Ishikawa (cell line): ENCODE measurements around the gene ZC3H8.

Experiments used
- CEBPB ChIP-seq: IDR thresholded peaks from 2 replicates; pipeline ENCODE4 v1.6.1; 2012
- CREB1 ChIP-seq: IDR thresholded peaks from 2 replicates; pipeline ENCODE4 v1.6.1; 2012; ENCODE audit warnings: low read depth
- EGR1 ChIP-seq: IDR thresholded peaks from 2 replicates; pipeline ENCODE4 v1.6.1; 2012
- EP300 ChIP-seq: IDR thresholded peaks from 2 replicates; pipeline ENCODE4 v1.6.1; 2012; ENCODE audit warnings: borderline replicate concordance
- FOXM1 ChIP-seq: IDR thresholded peaks from 2 replicates; pipeline ENCODE4 v1.6.1; 2012; ENCODE audit warnings: low read depth, borderline replicate concordance
- MAX ChIP-seq: IDR thresholded peaks from 2 replicates; pipeline ENCODE4 v1.6.1; 2012
- NFIC ChIP-seq: IDR thresholded peaks from 2 replicates; pipeline ENCODE4 v1.6.1; 2012
- RAD21 ChIP-seq: IDR thresholded peaks from 2 replicates; pipeline ENCODE4 v1.6.1; 2012; ENCODE audit warnings: low read depth
- REST ChIP-seq: IDR thresholded peaks from 2 replicates; pipeline ENCODE4 v1.6.1; 2012; ENCODE audit warnings: low read depth, mild to moderate bottlenecking
- TAF1 ChIP-seq: IDR thresholded peaks from 2 replicates; pipeline ENCODE4 v1.6.1; 2012; ENCODE audit warnings: low read depth, mild to moderate bottlenecking
- TCF12 ChIP-seq: IDR thresholded peaks from 2 replicates; pipeline ENCODE4 v1.6.1; 2012; ENCODE audit warnings: low read depth
- TEAD4 ChIP-seq: IDR thresholded peaks from 2 replicates; pipeline ENCODE4 v1.6.1; 2012
- USF1 ChIP-seq: IDR thresholded peaks from 2 replicates; pipeline ENCODE4 v1.6.1; 2012
- YY1 ChIP-seq: IDR thresholded peaks from 2 replicates; pipeline ENCODE4 v1.6.1; 2012; ENCODE audit warnings: low read depth
- ZBTB7A ChIP-seq: IDR thresholded peaks from 2 replicates; pipeline ENCODE4 v1.6.1; 2012; ENCODE audit warnings: low read depth

The ZC3H8 gene

GRCh38 chr2:112277596-112278220 is 22.9 kb upstream of the ZC3H8 start:
- no peak for TF ChIP-seq MAX
- no peak for TF ChIP-seq CREB1

- no peak for TF ChIP-seq RAD21
- no peak for TF ChIP-seq REST
- no peak for TF ChIP-seq FOXM1
- no peak for TF ChIP-seq YY1
- no peak for TF ChIP-seq EP300
- no peak for TF ChIP-seq NFIC
- no peak for TF ChIP-seq ZBTB7A
- no peak for TF ChIP-seq CEBPB
- no peak for TF ChIP-seq USF1
- TF ChIP-seq TAF1 = no peak
- TF ChIP-seq EGR1 = no peak
- no peak for TF ChIP-seq TCF12
- no peak for TF ChIP-seq CREB1
- TF ChIP-seq MAX = no peak
- TF ChIP-seq TEAD4 = no peak
Measured at GRCh38 chr2:112276954-112277353, 22.1 kb upstream of the ZC3H8 start.

GRCh38 chr2:112275887-112276773 is 21.3 kb upstream of the ZC3H8 start:
- TF ChIP-seq TEAD4 = no peak
- no peak; the same call in 1 of the 2 replicates for TF ChIP-seq MAX
- TF ChIP-seq ZBTB7A = peak; percentile 63; the same call in 1 of the 2 replicates
- peak; percentile 17; the same call in 1 of the 2 replicates for TF ChIP-seq CREB1
- TF ChIP-seq USF1 = peak; percentile 36; the same call in 1 of the 2 replicates
- no peak for TF ChIP-seq FOXM1

- TF ChIP-seq ZBTB7A = peak; percentile 16; the same call in 1 of the 2 replicates
- TF ChIP-seq MAX = peak; percentile 91
- peak; percentile 89 for TF ChIP-seq TEAD4
- TF ChIP-seq NFIC = 0 out of 2 replicates have a peak, but pooled peaks have one; percentile 11
- peak; percentile 51; the same call in 1 of the 2 replicates for TF ChIP-seq EP300
- TF ChIP-seq YY1 = peak; percentile 99
- TF ChIP-seq RAD21 = no peak
- TF ChIP-seq CREB1 = no peak; the same call in 1 of the 2 replicates
- no peak; the same call in 1 of the 2 replicates for TF ChIP-seq USF1
- 0 out of 2 replicates have a peak, but pooled peaks have one; percentile 39 for TF ChIP-seq REST
- TF ChIP-seq CEBPB = no peak
- TF ChIP-seq TAF1 = peak; percentile 99
- peak; percentile 70 for TF ChIP-seq EGR1
- TF ChIP-seq FOXM1 = no peak; the same call in 1 of the 2 replicates
- TF ChIP-seq TCF12 = peak; percentile 83
Measured at GRCh38 chr2:112275311-112275886, 20.6 kb upstream of the ZC3H8 start, which contains the start of gene ZC3H6. ZC3H6 (plus strand) TSS chr2:112275597; CDS start chr2:112275995, 398 bp downstream.
